Activated CD8-positive, alpha-beta memory T cell treated with anti-CD3 and anti-CD28 coated beads, Interleukin-2, amount 50 U/mL, for 24 hours (primary cell): ENCODE measurements around the gene IGSF9.

Experiments
- DNase-seq: peaks from one replicate; pipeline ENCODE4 v3.0.0-alpha.2; 2020; ENCODE audit errors: extremely low read depth

The IGSF9 gene

GRCh38 chr1:159898527-159898926, 46.9 kb downstream of the IGSF9 start:
- DNase-seq, result no peak

- no peak for DNase-seq
These were observed 47.5 kb downstream of the IGSF9 start for GRCh38 chr1:159897962-159898361.

- DNase-seq, result no peak
These were observed 48.9 kb downstream of the IGSF9 start for GRCh38 chr1:159896546-159896930.

DNA sequence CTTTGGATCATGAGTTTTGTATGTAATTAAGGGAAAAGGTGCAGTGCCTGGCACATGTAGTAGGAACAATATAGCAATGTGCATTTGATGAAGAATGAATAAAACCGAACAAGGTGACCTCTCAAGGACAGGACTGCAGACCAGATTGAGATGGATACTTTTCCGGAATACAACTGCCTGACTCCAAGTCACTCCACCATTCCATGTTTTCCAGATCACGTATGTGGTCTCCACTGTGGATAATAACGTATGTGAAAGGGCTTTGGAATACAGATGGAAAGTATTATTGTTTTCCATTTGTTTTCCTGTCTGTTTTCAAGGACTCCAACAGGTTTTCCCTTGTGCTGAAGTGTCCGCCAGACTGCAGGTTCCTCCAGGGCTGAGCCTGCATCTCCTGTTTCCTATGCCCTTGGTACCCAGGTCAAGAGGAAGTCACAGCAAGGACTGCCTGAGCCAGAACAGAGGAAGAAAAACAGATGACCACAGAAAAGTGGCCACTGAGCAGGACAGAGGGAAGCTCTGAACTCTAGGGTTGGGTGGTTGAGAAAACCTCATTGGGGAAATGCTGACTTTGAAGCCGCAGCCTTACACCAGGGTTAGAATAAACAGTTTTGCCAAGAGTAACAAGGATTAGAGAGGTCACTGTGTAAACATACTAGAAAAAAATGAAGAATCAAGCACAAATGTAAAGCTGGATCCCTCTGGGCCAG, 49.4 kb downstream of the IGSF9 start:
- no peak for DNase-seq

DNA sequence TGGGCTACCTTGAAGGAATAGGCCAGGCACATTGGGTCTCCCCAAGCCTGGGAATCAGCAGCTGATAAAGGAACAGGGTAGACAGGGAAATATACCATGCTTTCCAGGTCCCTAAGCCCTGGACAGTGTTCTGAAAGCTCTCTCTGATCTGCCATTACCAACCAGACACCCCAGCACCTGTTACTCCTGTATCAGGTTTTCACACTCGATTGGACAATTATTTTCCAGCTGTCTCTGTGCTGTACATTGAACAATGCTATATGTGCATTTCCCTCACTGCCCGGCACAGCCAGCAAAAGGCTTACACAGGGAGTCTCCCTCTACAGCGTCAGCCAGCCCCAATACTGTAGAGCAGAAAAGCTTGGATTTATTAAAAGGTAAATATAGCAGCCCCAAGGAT, 50.1 kb downstream of the IGSF9 start:
- DNase-seq, result no peak

GRCh38 chr1:159892944-159893343, 52.5 kb downstream of the IGSF9 start:
- DNase-seq, result no peak

DNA sequence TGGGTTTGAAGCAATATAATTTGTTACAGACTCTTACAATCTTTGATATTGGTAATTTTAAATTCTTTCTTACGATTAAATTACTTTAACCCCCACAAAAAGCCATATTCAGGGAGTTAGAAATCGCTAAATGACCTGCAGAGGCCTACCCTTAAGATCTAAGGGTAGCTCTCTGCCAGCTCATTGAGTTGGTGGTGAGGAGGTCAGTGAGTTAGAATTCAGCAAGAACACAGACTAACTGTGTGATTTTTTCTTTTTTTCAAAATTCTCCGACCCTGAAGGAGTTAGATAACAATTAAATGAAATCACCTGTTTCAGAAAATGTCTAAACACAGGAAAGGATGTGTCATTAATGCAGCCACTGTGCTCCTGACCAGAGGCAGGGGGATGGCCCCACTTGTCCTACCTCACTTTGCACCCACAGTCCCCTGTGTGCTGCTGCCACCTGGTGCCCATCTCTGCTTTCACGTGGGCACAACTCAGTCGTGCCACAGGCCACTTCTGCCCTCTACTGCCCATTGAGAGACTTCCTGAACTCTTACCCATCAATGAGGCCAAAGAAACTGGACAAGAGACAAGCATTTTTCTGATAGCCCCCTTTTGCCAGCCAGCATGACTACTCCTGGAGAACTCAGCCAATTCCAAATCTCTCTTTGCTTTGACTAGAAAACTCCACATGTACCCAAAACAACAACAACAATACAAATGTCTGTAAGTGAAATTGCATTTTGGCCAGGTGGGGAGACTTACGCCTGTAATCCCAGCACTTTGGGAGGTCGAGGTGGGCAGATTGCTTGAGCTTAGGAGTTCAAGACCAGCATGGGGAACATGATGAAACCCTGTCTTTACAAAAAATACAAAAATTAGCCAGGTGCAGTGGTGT, 53.9 kb downstream of the IGSF9 start:
- DNase-seq, result peak; percentile 39

DNA sequence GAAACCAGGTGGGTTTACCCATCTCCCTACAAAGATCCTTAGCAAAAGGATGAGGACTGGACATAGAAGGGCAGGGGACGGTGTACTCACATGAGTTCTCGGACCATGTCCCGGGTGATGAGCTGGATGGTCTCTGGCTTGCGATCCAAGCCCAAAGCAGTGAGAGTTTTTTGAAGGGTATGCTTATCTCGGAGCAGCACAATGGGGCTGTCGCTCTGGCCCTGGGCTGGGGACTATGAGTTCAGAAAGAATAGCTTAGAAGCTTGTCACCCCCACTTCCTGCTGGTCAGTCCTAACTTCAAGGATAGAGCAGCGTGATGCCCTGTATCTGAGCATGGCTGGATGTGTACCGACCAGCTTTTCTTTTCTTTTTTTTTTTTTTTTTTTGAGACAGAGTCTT, 55.0 kb downstream of the IGSF9 start:
- no peak for DNase-seq

- DNase-seq, result no peak
These were observed 55.6 kb downstream of the IGSF9 start for GRCh38 chr1:159889821-159890252.

GRCh38 chr1:159889202-159889601, 56.2 kb downstream of the IGSF9 start:
- DNase-seq, result no peak

- no peak for DNase-seq
These were observed 61.1 kb downstream of the IGSF9 start for GRCh38 chr1:159884296-159884695.

- no peak for DNase-seq
These were observed 62.3 kb downstream of the IGSF9 start for GRCh38 chr1:159883134-159883533.

GRCh38 chr1:159882527-159882862, 62.9 kb downstream of the IGSF9 start:
- no peak for DNase-seq

DNA sequence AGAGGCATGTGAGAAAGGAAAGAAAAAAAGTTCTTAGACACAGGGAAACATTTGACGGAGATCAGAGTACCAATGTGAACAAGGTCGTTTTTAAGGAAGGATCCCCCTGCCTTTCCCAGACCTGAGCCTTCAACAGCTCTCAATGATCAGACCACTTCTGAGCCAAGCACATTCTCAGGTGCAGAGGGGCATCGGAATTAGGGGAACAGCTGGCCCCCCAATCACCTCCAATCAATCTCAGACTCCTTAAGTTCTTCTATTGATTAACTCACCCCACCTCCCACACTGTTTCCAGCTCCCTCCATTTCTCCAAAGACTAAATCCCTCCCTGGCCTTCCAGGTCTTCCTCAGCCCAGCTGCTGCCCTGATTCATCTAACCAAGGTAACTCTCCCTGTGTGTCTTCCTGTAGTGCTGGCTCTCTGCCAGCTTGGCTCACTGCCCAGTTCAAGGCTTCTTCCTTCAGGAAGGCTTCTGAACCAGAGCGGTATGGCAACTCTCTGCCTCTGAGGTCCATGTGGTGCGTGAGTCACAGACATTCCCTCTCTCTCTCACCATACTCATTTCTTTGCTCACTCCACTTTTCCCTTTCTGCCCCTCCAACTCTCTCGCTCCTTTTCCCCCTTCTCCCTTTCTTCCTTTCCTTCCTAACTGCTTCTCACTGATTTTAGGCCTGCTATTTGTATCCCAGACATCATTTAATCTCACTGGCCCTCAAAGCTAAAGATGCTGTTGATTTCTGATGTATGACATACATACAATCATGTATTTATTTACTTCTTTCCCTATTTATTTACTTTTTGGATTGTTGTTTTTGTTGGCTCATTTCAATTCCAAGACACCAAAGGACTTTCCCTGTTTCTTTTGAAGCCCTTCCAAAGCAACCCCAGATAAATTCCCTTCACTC, 63.5 kb downstream of the IGSF9 start:
- no peak for DNase-seq

- DNase-seq, result no peak
These were observed 65.0 kb downstream of the IGSF9 start for GRCh38 chr1:159880430-159880829.

- no peak for DNase-seq
These were observed 65.4 kb downstream of the IGSF9 start for GRCh38 chr1:159879977-159880376.

DNA sequence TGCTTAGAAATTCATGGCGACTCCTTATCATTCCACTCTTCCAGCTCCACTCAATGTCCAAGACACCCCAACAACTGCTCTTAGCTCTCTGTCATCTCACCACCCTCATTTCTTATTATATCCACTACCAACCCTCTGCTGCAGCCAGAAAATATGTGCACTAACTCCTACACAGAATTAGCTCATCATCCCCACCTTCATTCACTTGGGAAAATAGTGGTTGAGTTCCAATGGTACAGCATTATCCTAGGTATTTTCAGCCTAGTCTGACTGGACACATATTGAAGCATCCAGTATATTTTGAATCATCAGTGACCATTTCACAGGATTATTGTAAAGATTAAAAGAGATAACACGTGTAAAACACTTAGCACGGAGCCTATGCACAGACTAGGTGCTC, 66.3 kb downstream of the IGSF9 start:
- no peak for DNase-seq

DNA sequence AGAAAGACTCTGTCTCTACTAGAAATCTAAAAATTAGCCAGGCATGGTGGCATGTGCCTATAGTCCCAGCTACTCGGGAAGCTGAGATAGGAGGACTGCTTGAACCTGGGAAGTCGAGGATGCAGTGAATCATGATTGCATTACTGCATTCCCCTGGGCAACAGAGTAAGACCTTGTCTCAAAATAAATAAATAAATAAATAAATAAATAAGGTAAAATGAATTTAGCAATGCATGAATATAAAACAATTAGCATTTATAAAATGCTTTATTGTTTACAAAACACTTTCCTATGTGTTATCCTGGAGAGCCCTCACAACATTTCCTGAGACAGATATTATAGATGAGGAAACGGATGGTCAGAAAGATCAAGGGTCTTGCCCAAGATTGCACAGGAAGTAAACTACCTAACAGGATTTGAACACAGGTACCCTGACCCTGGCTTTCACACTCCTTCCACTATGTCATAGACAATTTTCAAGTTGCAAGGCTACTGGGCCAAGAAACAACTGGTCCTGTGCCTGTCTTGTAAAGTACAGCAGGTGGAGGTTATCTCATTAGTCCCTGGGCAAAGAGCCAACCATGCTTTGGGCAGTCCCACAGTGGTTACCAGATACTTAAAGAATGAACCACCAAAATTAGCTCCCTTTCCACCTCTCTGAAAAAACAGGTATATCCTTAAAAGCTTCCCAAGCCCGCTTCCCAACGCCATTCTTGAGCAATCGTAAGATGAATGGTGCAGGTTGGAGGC, 67.5 kb downstream of the IGSF9 start:
- DNase-seq, result no peak
